GM19452 (cell line): ENCODE measurements around the gene EPHA7.

Source experiments
- ATAC-seq: cut with Tn5 transposase; IDR thresholded peaks from one replicate; pipeline ENCODE4 v1.9.1; 2021; ENCODE audit not compliant: unreplicated experiment

The EPHA7 gene

DNA sequence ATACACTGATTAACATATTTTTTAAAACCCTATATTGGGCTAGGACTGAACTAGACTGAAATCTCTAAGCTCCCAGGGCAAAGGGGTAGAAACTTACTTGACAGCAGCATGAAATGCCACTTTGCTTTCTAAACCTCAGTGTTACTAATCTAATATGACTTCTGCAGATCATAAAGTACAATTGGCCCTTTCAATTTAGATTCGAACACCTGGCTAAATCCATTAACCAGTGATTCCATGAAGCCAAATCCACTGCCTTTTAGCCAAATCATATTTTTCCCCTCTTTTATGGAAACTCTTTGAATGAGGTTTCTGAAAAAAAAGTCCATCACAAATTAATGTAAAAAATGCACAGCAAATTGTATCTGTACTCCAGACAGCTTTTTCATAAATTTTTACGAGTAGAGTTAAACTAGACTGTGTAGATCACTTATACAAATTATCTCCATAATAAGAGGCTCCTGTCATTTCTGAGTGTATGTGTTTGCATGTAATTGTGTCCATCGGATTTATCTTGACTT is 25.7 kb downstream of the EPHA7 start:
- ATAC-seq = no peak

DNA sequence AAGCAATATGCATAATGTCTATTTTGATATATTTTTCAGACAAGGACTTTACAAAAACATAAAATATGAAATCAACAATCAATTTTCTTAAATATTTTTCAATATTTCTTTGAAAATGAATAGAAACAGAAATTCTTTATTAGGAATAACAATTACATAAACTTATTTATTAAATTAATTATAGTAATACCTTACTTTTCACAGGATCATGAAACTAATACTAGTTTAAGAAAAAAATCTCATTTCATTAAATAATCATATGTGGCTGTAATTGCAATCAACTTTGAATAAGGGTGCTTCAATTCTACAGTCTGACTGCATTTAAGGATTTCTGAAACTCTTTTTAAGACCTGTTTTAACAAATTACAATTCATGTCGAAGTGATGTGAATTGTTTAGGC is 26.6 kb downstream of the EPHA7 start:
- ATAC-seq = no peak

DNA sequence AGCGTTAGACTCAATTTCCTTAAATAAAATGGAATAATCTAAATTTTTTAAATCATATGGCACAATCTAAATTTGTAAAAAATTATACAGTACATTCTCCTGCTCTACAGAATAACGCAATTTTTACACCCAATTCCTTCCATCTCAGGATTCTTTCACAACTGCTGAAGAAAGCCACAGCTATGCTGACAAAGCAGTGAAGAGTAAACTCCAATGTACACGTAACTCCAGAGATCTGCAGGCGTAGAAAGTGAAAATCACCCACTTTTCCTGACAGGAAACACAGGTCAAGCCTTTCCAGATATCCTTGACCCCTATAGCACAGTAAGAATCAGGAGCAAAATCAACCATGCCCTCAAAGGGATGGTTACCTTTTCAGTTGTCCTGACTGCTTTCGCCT is 27.4 kb downstream of the EPHA7 start:
- no peak for ATAC-seq

DNA sequence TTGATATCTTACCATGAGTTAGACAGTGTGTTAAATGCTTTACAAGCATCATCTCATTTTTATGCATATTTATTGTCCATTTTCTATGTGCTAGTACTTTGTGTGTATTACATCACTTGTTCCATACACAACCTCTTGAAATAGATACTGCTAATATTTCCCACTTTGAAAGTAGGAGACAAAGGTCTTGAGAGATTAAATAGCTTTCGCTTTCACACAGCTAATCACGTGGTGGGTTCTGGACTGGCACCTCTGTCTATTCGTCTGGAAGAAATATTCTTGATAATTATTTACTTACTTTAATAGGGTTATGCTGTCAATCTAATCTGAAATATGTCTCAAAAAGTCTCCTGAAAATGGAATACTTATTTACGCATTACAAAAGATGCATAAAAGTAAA is 30.2 kb downstream of the EPHA7 start:
- no peak for ATAC-seq

DNA sequence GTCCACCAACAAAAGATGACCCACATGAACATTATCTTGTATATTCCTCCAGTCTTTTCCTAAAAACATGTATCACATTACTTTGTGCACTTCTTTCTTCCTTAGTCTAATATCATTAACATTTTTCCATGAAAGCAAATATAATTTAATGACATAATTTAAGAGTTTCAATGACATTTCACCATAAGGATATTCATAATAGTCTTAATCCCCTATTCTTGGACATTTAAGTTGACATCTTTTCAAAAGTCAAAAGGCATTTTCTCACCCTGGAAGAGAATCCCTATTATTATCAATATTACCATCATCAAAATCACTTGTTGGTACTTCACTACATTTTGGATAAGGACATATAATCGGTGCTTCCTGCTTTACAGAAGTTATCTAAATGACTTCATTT is 31.3 kb downstream of the EPHA7 start:
- ATAC-seq = no peak

DNA sequence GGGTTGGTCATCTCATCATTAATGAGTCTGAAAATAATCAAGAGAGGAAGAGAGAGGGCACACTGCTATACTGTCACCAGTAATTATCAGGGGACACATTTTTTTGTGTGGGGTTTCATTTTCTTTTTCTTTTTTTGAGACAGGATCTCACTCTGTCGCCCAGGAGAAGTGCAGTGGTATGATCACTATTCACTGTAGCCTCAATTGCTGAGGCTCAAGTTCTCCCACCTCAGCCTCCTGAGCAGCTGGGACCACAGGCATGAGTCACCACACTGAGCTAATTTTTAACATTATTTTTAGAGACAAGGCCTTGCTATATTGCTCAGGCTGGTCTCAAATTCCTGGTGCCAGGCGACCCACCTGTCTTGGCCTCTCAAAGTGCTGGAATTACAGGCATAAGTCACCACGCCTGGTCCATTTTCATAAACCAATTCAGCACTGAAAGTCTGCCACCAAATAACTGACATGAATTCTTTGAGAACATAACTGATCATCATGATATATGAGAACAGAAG is 43.3 kb downstream of the EPHA7 start:
- no peak for ATAC-seq

DNA sequence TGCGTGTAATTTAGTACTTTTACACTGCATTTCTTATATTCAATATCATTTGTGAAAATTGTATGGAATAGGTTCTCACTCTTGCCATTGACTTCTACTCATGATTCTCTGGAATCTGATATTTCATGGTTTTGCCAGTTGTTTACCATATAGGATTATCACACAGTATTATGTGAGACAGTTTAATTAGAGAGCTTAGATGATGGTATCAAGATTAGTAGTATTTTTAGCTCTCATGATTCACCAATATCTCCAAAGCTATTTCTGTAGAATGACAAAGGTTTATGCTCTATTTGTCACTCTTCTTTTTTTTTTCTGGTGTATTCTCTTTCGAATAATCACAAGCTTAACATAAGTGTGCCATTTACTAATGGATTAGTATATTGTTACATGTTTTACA is 45.9 kb downstream of the EPHA7 start:
- no peak for ATAC-seq

DNA sequence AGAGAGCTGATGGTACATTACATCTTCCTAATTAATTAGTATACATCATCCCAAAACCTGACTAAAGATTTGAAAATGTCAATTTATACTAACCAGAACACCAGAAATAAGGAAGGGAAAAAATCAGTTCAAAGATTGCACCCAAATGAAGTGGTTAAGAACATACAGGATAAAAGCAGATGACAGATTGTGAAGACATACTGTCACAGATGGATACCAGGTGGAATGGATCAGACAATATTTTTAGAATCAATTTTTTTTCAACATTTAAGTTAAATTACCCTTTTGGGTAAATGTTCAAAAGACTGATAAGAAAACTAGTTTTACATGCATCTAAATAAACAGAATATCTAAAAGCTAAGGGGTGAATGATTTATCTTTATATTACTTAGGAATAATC is 47.6 kb downstream of the EPHA7 start:
- no peak for ATAC-seq

DNA sequence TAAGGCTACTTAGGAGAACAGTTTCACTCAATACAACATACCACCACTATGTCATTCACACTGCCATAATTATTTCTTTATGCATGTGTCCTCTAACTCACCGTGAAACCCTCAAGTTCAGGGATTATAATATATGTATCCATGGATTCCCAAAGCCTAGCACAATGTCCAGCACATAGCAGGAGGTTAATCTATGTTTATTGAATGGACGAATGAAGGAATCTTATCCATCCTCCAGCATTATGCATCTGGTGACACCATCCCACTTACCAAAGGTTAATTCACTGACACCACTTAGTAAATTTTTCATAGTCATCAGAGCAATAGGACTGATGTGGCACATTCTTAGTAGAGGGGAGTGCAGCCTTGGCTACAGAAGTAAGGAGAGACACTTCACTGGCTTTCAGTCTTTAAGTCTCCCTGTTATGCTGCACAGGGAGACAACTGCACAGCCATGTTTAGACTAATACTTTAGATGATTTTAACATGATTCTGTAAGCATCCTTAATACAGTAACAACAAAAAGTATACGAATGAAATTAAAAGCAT is 49.7 kb downstream of the EPHA7 start:
- ATAC-seq = no peak

DNA sequence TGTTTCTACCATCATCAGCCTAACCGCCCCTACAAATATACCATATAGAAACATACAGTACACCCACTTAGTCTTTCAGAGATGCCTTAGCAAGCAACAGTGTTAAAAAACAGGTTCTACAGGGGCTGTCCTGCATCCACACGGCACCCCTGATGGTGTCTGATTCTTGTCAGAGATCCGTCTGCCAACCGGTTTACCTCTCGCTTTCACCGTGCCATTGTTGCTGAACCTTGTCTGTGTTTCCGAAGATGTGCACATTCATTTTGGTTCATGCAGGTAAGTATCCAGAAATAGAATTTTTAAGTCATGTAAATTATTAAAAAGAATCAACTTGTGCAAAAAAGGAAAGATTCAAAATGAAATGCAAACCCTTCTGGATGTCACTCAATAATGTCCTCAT is 52.9 kb downstream of the EPHA7 start:
- no peak for ATAC-seq

DNA sequence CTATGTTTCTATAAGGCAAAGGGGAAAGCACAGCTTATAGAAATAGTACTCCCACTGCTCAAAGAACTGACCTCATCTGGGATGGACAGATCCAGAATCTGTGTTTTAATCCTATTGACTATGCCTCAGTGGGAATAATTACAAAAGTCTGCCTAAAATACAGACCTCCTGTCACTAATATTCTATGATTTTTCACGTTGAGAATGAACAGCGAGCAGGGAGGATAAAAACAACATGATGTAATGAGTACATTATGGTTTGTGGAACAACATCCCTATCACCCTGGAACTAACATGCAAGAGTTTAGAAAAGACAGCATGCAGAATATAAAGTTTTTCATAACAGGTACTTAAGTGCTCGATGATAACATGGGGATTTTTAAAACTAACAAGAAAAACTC is 53.9 kb downstream of the EPHA7 start:
- ATAC-seq = no peak

DNA sequence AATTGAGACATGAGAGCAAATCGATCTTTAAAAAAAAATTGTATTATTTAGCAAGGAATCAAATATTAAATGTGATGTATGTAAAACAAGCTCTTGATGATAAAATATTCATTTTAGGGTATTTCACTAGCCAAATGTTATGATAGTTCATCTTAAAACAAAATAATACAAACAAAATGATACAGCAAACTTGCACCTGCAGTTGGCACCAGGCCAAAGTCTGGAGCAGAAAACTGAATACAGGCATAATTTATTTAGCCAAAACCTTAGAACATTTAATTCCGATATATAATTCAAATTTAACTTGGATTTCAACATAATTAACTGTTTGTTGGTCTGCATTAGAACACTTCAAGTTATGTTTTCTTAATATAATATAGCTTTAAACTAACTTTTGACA is 60.9 kb downstream of the EPHA7 start:
- no peak for ATAC-seq

DNA sequence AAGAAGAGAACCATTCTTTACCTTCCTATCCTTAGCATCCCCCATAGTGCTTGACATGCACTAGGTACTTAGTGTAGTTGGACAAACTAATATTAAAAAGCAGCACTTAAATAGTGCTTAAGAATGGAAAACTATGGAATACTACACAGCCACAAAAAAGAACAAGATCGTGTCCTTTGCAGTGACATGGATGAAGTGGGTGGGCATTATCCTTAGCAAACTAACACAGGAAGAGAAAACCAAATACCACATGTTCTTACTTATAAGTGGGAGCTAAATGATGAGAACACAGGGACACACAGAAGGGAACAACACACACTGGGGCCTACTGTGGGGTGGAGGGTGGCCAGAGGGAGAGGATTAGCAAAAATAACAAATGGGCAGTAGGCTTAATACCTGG is 66.8 kb downstream of the EPHA7 start:
- ATAC-seq = no peak

DNA sequence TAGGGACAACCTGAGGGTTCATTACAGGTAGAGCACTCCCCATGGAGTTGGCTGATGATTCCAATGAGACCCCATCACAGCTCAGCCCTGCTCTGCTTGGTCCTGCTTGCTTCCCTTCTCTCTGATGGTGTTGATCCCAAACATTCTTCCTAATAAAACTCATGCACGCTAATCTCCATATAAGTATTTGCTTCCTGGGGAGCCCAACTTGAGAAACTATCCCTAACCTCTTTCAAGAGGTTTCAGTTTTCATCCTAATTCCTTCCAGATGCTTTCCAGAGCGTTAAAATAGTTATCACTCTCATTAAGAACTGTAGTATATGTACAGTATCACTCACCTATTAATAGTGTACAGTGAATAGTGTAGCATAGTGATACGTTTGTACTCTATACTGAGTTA is 68.1 kb downstream of the EPHA7 start:
- no peak for ATAC-seq

DNA sequence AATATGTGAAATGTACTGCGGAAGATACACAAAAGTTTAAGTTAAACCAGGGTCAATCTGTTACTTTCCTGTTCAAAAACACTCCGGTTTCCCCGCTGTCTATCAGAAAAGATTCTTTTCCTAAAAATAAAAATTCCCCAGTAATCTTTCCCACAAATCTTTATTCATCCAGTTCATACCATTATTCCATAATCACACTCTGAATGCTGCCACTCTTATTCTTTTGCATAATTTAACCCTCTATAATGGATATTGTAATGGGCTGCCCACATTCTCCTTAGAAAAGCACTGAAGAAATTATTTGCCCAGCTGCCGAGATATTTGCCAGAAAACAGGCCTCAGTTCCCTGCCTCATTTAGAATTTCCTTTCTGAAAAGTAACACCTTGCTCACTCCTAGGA is 68.6 kb downstream of the EPHA7 start:
- no peak for ATAC-seq

DNA sequence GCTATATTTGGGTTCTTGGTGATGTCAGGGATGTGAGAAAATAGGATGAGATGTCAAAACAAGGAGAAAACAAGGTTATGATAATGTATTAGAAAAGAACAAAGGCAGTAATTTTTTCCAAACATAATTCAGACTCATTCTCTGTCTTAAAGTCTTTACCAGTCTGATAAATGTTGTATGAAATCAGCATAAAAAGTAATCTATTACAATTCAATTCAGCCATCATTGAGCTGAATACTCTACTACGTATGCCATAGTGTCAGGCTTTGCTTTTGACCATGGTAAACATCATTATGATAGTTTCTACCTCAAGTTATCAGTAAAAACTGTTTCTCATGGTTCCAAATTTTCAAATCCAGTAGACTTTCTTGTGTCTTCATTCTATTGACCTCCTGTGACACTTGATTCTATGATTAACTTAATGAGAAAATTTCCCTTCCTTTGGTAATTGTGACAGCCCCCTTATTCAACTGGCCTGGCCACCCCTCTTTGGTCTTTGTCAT is 75.0 kb downstream of the EPHA7 start:
- ATAC-seq = no peak

DNA sequence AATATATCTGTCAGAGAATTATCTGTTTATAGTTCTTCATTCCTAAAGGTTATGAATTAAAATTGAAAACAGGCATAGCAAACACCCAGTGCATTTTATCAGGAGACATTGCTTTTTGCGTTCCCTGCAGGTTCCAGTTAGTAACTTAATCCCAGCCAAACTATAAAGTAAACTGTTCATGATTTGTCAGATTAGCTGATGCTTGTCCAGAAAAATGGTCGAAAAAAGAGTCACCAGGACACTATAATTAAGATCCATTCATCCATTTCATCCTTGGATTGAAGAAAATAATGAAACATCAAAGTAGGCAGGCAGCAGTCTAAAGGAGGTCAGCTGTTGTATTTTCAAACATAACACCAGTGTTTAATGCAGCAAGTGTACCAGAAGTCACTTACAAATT is 75.9 kb downstream of the EPHA7 start:
- no peak for ATAC-seq

DNA sequence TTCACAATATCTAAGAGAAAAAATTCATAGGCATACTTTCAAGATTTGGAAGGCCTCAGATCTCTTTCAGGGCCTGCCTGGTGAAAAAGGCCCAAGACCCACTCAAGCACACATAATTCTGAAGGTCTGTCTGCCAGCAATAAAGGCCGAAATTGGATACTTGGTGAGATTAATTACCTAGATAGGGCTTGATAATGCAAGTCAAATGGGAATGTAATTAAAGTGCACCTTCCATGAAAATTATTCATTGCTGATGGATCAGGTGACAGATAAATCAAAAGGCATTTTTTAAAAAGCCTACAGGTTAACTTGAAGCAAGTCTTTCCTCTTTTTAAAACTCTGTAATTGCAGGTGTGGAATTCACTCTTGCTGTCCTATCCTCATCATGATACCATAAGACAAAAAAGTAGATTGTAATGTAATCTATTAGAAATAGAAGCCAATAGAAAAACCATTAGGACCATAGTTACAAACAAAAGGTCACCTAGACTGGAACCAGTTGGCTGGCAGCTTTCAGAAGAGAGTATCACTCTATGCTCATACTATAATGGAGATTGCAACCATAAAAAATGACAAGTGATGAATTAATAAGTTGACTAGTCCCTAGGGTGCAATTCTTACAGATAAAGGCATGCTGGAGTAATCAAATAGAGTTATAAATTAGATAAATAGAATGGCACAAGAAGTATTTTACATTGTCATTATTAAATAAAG is 77.3 kb downstream of the EPHA7 start:
- no peak for ATAC-seq

DNA sequence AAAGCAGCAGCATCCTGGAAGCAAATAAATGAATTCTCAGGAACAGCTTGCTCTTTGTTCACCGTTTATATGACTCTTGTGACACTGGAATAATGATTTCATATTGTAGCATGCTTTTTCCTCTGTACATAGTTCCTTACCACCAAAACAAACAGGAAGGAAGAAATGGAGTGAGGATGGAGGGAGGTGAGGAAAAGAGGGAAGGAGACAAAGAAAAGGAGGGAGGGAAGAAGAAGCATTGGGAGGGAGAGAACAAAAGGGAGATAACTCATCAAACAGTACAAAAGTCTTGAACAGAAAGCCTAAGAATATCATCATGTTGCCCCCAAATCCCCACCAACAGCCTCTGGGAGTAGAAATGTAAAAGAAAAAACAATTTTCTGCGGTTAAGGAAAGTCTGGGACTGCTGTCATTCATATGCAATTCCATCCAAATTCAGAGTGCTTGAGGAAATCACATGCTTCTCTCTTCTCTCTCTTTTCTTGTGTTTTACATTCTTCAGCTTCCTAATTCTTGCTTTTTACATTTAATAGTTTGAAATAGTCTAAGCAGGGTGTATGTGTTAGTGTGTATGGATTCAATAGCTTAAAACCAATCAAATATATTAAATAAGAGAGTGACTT is 81.5 kb downstream of the EPHA7 start:
- ATAC-seq = no peak

DNA sequence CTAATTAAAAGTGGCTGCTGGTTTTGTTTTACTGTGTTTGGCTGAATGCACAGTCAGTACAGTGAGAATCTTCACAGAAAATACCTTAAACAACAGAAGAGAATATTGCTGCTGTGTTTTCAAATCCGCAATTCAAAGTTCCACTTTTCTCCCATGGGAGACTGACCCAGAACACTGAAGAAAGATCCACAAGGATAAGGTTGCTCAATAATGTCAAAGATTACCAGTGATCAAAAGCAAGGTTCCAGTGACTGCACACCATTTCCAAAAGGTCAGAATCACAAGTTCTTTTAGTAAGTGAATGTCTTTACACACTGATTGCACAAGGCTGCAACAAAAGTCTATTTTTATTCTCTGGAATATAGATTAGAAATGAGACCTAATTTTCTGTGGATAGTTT is 82.3 kb downstream of the EPHA7 start:
- ATAC-seq = no peak

DNA sequence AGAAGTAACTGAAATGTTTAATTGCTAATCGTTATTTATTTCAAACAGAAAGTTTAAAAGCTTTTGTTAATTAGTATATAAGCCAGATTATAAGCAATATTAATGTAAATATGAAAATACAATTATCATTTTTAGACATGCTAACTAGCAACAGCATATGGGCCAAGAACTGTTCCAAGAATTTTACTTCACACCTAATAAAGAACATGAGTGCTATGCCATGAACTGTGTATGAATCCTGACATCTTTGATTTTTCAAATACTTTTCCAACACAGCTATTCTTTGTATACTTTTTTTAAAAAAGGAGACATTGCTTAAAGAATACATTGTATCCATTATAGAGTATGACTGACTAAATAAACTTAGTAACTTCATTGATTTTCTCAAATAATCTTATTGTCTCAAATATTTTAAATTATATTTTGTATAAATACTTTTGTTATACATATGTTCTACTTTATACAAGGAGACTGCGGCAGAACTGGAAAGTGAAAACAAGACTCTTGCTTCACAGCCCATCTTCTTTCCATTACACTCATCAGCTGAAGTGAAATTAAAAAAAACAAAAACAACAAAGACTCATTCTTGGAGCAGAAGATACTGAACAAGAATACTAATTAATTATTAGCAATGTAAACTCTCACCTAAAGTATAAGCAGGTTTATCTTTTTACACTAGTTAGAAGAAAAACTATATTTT is 89.9 kb downstream of the EPHA7 start:
- ATAC-seq = no peak

DNA sequence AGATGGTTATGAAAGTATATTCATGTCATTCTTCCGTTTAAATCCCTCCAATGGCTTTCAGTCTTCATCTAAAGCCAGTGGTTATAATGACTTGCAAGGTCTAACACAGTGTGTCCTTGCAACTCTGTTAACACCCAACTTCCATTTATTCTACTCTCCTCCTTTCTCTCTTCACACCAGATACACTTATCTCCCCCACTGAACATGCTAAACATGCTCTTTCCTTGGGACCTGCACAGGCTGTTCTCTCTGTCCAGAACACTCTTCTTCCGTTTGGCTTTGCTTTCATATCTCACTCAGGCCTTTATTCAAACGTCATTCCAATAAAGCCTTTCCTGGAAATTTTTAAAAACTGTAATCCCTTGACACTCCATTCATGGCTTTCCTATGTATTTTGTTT is 91.5 kb downstream of the EPHA7 start:
- no peak for ATAC-seq
